Subcutaneous abdominal adipose tissue (tissue), 5 donors: ENCODE data around the gene CDC25C.
"Not testable (repeated sequence)": the region's sequence is repeated elsewhere in the genome, so short reads cannot be mapped to it uniquely, and the experiment has no call there.

ENCODE experiments used
- H3K27ac ChIP-seq: one replicate; pipeline ENCODE4 v1.7.0; 2013; ENCODE audit warnings: low read depth, mild to moderate bottlenecking, inconsistent platforms, low read length, moderate library complexity
- H3K27me3 ChIP-seq, 5 donors: one replicate each; pipeline ENCODE4 v1.7.0; 2013; ENCODE audit warnings: low read length in 5 of 5, inconsistent platforms in 1 of 5; ENCODE audit not compliant: control insufficient read depth in 5 of 5, insufficient read depth in 4 of 5
- H3K36me3 ChIP-seq, 5 donors: one replicate each; pipeline ENCODE4 v1.7.0; 2013; ENCODE audit warnings: low read length in 5 of 5; ENCODE audit not compliant: control insufficient read depth in 5 of 5, insufficient read depth in 5 of 5
- H3K4me1 ChIP-seq, 5 donors: one replicate each; pipeline ENCODE4 v1.7.0; 2013; ENCODE audit warnings: low read length in 5 of 5, mild to moderate bottlenecking in 3 of 5, moderate library complexity in 1 of 5; ENCODE audit not compliant: control insufficient read depth in 5 of 5, insufficient read depth in 5 of 5
- H3K4me3 ChIP-seq, 5 donors: one replicate each; pipeline ENCODE4 v1.7.0; 2013; ENCODE audit warnings: low read length in 5 of 5, low read depth in 1 of 5
- H3K9ac ChIP-seq, 5 donors: one replicate each; pipeline ENCODE4 v1.7.0; 2013; ENCODE audit warnings: low read length in 5 of 5, mild to moderate bottlenecking in 4 of 5, moderate library complexity in 3 of 5
- H3K9me3 ChIP-seq, 5 donors: one replicate each; pipeline ENCODE4 v1.7.0; 2013; ENCODE audit warnings: low read length in 5 of 5; ENCODE audit not compliant: control insufficient read depth in 5 of 5
- donor health status: healthy.
- donor health status: healthy.
- donor health status: healthy.
- donor health status: healthy.
- donor health status: healthy.

Gene CDC25C

DNA sequence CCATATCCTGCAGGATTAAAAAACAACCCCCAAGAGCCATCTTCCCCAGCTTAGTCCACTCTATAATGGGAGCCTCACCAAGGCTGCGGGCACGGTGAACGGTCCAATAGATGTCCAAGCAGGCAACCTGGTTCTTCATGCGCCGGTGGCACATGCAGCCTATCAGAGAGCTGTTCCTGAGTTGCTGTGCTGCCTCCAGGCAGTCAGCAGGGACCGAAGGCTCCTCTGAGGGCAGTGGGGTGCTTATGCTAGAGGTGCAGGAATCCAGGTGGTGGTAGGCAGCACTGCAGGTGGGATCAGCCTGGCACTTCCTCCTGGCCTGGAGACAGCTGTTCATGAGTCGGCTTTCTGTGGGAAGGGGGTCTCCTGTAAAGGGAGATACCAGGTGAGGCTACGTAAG, 67.4 kb downstream of the CDC25C start:
- Histone ChIP-seq H3K27me3 (no peaks in the 10 kb centered on the region), H3K9ac (no peak overlapping the region), H3K4me3 (no peak overlapping the region), H3K4me1 (peaks cover 0 to 6% (median 0%) of the 10 kb centered on the region in 5 donors), H3K36me3 (no peaks in the 10 kb centered on the region), H3K27ac (no peak overlapping the region), H3K9me3 (no peaks in the 10 kb centered on the region)

DNA sequence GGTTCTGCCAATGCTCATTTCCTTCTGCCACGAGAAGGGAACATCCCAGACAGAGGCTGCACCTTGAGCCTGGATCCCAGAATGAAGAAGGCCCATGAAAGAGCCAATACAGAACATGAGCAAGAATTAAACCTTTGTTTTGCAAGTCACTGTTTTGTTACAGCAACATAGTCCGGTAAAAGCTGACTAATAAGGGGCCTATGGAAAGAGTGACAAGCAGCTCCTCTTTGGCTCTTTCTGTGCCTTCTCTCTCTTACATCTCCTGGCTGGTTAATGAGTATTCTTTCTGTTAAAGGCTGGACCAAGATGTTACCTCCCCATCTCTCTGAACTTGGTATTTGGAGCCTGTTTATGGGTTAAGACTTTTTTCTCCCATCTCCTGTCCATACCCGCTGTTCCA, 68.0 kb downstream of the CDC25C start:
- Histone ChIP-seq H3K36me3 (no peaks in the 10 kb centered on the region), H3K9ac (no peak overlapping the region), H3K9me3 (no peaks in the 10 kb centered on the region), H3K4me1 (peaks cover 0 to 12% (median 0%) of the 10 kb centered on the region in 5 donors), H3K27me3 (no peaks in the 10 kb centered on the region), H3K4me3 (no peak overlapping the region), H3K27ac (no peak overlapping the region)

DNA sequence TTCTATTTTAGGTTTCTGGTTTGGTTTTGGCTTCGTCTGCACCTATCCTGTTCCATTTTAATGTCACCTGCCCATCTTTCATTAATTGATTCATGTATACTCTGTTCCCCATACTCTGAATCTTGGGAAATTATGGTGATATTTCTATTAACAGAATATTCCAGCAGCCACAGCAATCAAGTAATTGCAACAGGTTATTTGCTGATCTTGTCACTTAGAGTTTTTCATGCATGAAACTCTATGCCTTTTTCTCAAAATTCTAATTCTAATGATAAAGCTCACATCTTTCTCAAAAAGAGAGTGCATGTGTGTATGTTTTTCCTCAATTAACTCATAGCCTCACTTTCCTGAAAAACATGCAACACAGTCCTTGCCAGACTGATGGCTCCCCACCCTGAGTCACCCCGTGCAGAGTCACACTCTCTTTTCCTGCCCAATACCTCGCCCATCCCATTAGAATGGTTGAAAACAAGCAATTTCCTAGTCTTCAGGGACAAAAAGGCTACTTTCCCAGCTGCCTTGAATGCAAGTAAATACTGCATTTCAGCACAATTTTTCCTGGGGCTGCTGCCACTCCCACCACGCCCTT, 72.8 kb downstream of the CDC25C start:
- Histone ChIP-seq H3K4me3 (no peak overlapping the region), H3K9ac (no peak overlapping the region), H3K4me1 (peaks cover 0 to 12% (median 0%) of the 10 kb centered on the region in 5 donors), H3K9me3 (no peaks in the 10 kb centered on the region), H3K36me3 (no peaks in the 10 kb centered on the region), H3K27ac (no peak overlapping the region), H3K27me3 (no peaks in the 10 kb centered on the region)

- Histone ChIP-seq H3K9me3 (no peaks in the 10 kb centered on the region), H3K27me3 (peaks cover 0 to 2% (median 0%) of the 10 kb centered on the region in 5 donors), H3K4me1 (peaks cover 0 to 12% (median 0%) of the 10 kb centered on the region in 5 donors), H3K9ac (no peak overlapping the region), H3K4me3 (no peak overlapping the region), H3K27ac (no peak overlapping the region), H3K36me3 (no peaks in the 10 kb centered on the region)
Measured at GRCh38 chr5:138257583-138257982, 74.0 kb downstream of the CDC25C start.

DNA sequence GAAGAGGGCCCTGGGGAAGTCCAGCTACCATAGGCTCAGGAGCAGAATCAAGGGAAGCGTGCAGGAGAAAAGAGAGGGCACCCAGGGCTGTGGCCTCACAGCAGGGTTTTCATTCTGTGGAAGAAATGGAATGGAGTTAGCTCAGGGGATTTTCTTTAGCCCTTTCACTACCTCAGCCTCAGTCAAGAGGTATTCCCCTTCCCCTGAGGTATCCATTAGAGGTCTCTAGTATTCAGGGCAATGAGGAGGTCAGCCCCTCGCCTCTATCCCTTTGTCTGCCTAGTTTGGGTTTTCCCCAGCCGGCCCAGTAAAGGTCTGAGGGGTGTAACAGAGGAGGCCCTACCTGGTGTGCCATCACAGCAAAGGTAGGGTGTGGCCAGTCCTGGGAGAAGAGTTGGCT, 78.7 kb downstream of the CDC25C start:
- Histone ChIP-seq H3K4me3 (no peak overlapping the region), H3K27ac (no peak overlapping the region), H3K27me3 (peaks cover 0 to 2% (median 0%) of the 10 kb centered on the region in 5 donors), H3K9ac (no peak overlapping the region), H3K36me3 (no peaks in the 10 kb centered on the region), H3K9me3 (no peaks in the 10 kb centered on the region), H3K4me1 (peaks cover 0 to 1% (median 0%) of the 10 kb centered on the region in 5 donors)

DNA sequence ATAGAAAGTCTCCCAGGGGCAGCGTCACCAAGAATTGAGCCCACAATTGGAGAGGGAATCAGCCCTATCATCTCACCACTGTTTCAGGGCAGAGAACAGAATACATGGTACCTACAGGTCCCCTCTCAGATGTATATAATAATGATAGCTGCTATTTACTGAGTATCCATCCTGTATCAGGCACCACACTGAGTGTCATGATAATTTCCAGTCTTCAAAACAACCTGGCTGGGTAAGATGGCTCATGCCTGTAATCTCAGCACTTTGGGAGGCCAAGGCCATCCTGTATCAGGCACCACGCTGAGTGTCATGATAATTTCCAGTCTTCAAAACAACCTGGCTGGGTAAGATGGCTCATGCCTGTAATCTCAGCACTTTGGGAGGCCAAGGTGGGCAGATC, 83.8 kb downstream of the CDC25C start:
- H3K9ac ChIP-seq, H3K36me3 ChIP-seq, H3K27me3 ChIP-seq, H3K4me3 ChIP-seq, H3K27ac ChIP-seq, H3K9me3 ChIP-seq: not testable (repeated sequence)
- peaks cover 0 to 17% (median 0%) of the 10 kb centered on the region in 5 donors for H3K4me1 ChIP-seq

DNA sequence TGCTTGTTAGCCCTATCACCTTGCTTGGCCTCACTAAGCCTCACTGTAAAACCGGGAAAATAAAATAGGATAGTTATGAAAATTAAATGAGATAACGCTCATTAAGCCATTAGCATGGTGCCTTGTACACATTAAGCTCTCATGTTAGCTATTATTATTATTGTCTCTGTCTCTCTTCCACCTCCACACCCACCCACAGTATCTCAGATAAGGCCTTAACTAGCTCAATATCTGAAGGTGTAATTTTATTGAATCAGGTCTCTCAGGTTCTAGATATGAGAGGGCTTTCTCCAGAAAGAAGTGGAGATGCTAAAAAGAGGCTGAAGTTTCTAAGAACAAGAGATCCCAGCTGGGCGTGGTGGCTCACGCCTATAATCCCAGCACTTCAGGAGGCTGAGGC, 84.8 kb downstream of the CDC25C start:
- Histone ChIP-seq H3K4me1 (peaks cover 0 to 25% (median 7%) of the 10 kb centered on the region in 5 donors), H3K4me3 (no peak overlapping the region), H3K36me3 (no peaks in the 10 kb centered on the region), H3K27me3 (no peaks in the 10 kb centered on the region), H3K9ac (no peak overlapping the region), H3K27ac (no peak overlapping the region), H3K9me3 (no peaks in the 10 kb centered on the region)

GRCh38 chr5:138246334-138246733, 85.3 kb downstream of the CDC25C start:
- Histone ChIP-seq H3K36me3 (no peaks in the 10 kb centered on the region), H3K27ac (no peak overlapping the region), H3K27me3 (no peaks in the 10 kb centered on the region)

DNA sequence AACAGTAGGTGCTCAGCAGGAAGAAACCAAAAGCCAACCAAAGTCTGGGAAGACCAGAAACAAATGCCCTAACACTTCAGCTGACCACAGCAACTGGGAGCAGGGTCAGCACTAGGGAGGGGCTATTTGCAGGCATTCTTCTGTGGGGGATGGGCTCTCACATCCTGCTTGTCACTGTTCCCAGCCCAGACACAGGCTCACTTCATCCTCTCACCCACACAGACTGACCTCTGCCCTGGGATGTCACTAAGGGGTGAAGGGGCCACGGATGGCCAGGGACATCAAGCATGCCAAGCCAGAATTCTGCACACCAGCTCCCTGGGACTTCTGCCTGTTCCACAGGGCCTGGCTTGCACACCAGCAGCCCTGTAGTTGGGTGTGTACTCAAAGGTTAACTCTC, 85.9 kb downstream of the CDC25C start:
- Histone ChIP-seq H3K9me3 (no peaks in the 10 kb centered on the region), H3K27me3 (peaks cover 0 to 2% (median 0%) of the 10 kb centered on the region in 5 donors), H3K36me3 (no peaks in the 10 kb centered on the region), H3K4me1 (peaks cover 0 to 33% (median 14%) of the 10 kb centered on the region in 5 donors), H3K4me3 (no peak overlapping the region), H3K9ac (no peak overlapping the region), H3K27ac (no peak overlapping the region)

More at GRCh38 chr5:138246334-138246733, 85.3 kb downstream of the CDC25C start:
- Histone ChIP-seq H3K4me3 (no peak overlapping the region), H3K4me1 (peaks cover 0 to 30% (median 11%) of the 10 kb centered on the region in 5 donors), H3K9ac (no peak overlapping the region), H3K9me3 (no peaks in the 10 kb centered on the region)

DNA sequence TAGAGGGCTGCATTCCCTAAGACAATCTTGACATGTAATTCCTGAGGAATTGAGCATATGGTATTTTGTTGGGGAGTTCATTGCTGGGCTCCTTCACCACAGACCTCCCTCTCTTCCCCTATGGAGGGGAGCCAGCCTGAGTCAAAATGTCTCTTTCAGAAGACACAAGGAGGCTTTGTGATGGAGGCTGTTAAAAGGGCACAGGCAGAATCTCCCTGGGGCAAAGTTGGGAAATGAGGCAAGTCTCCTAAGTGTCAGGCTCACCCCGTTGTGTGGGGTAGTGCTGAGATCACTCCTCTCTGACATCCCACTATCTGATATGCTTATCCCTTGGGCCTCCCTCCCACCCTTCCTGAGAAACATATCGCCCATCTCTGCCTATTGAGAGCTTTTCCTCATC, 87.8 kb downstream of the CDC25C start:
- Histone ChIP-seq H3K27me3 (peaks cover 0 to 8% (median 3%) of the 10 kb centered on the region in 5 donors), H3K4me3 (no peak overlapping the region), H3K27ac (no peak overlapping the region)

More for the DNA sequence above, 87.8 kb downstream of the CDC25C start:
- H3K9me3 ChIP-seq, result no peaks in the 10 kb centered on the region
- H3K36me3 ChIP-seq, result no peaks in the 10 kb centered on the region
- no peak overlapping the region for H3K9ac ChIP-seq
- peaks cover 0 to 33% (median 14%) of the 10 kb centered on the region in 5 donors for H3K4me1 ChIP-seq
